IMR-90 (cell line): ENCODE measurements around the gene CITED4. TPM values are rescaled to one million over a fixed set of nuclear protein-coding genes. Genes with fewer than 3 reads are reported as not detected.

Experiments used
- ATAC-seq: fragments of 200-7000 bp; cut with Tn5 transposase; 2 replicates; pipeline ENCODE4 v1.9.1; 2020; ENCODE audit warnings: low read depth, mild to moderate bottlenecking, moderate library complexity
- BruUV-seq: library from RNA; stranded (reverse); fragments of 400-500 nt; replicated peaks from 2 replicates; lab custom pipeline; 2021; lab: Mats Ljungman, UMichigan
- CTCF ChIA-PET: fragments of 300-600 bp; formaldehyde crosslinking; extraction: SDS; loops from one replicate; lab custom pipeline; 2021; ENCODE audit warnings: antibody characterized with exemption; lab: Yijun Ruan, JAX
- POLR2A ChIA-PET: fragments of 300-600 bp; sonication (Branson Sonifier 250); formaldehyde crosslinking; loops from one replicate; lab custom pipeline; 2022; ENCODE audit warnings: antibody characterized with exemption; ENCODE audit not compliant: unreplicated experiment; lab: Charles Lee
- DNase-seq: peaks from one replicate; pipeline ENCODE4 v3.0.0; 2013
- H2AFZ ChIP-seq: replicated peaks from 2 replicates; pipeline ENCODE3; 2013; ENCODE audit warnings: low read length, mild to moderate bottlenecking; ENCODE audit not compliant: poor library complexity
- H2AK5ac ChIP-seq: 2 replicates; pipeline ENCODE4 v1.6.1; 2013; ENCODE audit warnings: low read depth, low read length, inconsistent platforms
- H2AK9ac ChIP-seq: replicated peaks from 2 replicates; pipeline ENCODE3; 2013; ENCODE audit warnings: mild to moderate bottlenecking, low read depth, low read length, moderate library complexity; ENCODE audit not compliant: poor library complexity
- H2BK120ac ChIP-seq: 2 replicates; pipeline ENCODE4 v1.6.1; 2013; ENCODE audit warnings: low read depth, low read length, inconsistent platforms
- H2BK15ac ChIP-seq: 3 replicates; pipeline ENCODE4 v1.6.1; 2013; ENCODE audit warnings: low read depth, low read length, inconsistent platforms
- H2BK20ac ChIP-seq: 2 replicates; pipeline ENCODE4 v1.6.1; 2013; ENCODE audit warnings: low read depth, mild to moderate bottlenecking, inconsistent platforms, low read length, moderate library complexity
- H2BK5ac ChIP-seq: 2 replicates; pipeline ENCODE4 v1.6.1; 2013; ENCODE audit warnings: mild to moderate bottlenecking, low read depth, low read length, inconsistent platforms; ENCODE audit not compliant: poor library complexity, severe bottlenecking
- H3K14ac ChIP-seq: replicated peaks from 2 replicates; pipeline ENCODE4 v1.6.1; 2013; ENCODE audit warnings: low read depth, low read length, inconsistent platforms
- H3K18ac ChIP-seq: 2 replicates; pipeline ENCODE4 v1.6.1; 2013; ENCODE audit warnings: low read depth, low read length, control low read depth
- H3K23ac ChIP-seq: 2 replicates; pipeline ENCODE4 v1.6.1; 2013; ENCODE audit warnings: low read depth, low read length, inconsistent platforms
- H3K27ac ChIP-seq: 2 replicates; pipeline ENCODE4 v1.5.1; 2013; ENCODE audit warnings: mild to moderate bottlenecking, control low read depth, low read length; ENCODE audit not compliant: insufficient read depth
- H3K27me3 ChIP-seq: 2 replicates; pipeline ENCODE4 v1.6.1; 2013; ENCODE audit warnings: low read length; ENCODE audit not compliant: control insufficient read depth, insufficient read depth
- H3K36me3 ChIP-seq: 2 replicates; pipeline ENCODE4 v1.6.1; 2013; ENCODE audit warnings: low read length, mixed read lengths; ENCODE audit not compliant: control insufficient read depth, insufficient read depth
- H3K4ac ChIP-seq: 2 replicates; pipeline ENCODE4 v1.6.1; 2013; ENCODE audit warnings: low read depth, low read length, inconsistent platforms
- H3K4me1 ChIP-seq: 2 replicates; pipeline ENCODE4 v1.6.1; 2013; ENCODE audit warnings: low read length, mixed read lengths; ENCODE audit not compliant: control insufficient read depth, insufficient read depth
- H3K4me2 ChIP-seq: 2 replicates; pipeline ENCODE4 v1.6.1; 2013; ENCODE audit warnings: low read depth, mild to moderate bottlenecking, control low read depth, low read length, moderate library complexity
- H3K4me3 ChIP-seq: 2 replicates; pipeline ENCODE4 v1.5.1; 2013; ENCODE audit warnings: low read depth, mild to moderate bottlenecking, control low read depth, low read length, moderate library complexity; ENCODE audit not compliant: insufficient read depth
- H3K56ac ChIP-seq: 2 replicates; pipeline ENCODE4 v1.6.1; 2013; ENCODE audit warnings: low read length, inconsistent platforms; ENCODE audit not compliant: insufficient read depth; ENCODE audit errors: extremely low read depth
- H3K79me1 ChIP-seq, 2 experiments: 2 replicates each; pipeline ENCODE4 v1.6.1; 2013; ENCODE audit warnings: low read length in 2 of 2, inconsistent platforms in 1 of 2, low read depth in 1 of 2
- H3K9ac ChIP-seq: 2 replicates; pipeline ENCODE4 v1.6.1; 2013; ENCODE audit warnings: low read depth, low read length, control low read depth
- H3K9me1 ChIP-seq: 2 replicates; pipeline ENCODE4 v1.6.1; 2013; ENCODE audit warnings: low read length, inconsistent platforms; ENCODE audit not compliant: insufficient read depth
- H3K9me3 ChIP-seq: 2 replicates; pipeline ENCODE4 v1.6.1; 2013; ENCODE audit warnings: low read length; ENCODE audit not compliant: control insufficient read depth, insufficient read depth
- H4K20me1 ChIP-seq: 2 replicates; pipeline ENCODE4 v1.6.1; 2013; ENCODE audit warnings: low read length, inconsistent platforms; ENCODE audit not compliant: insufficient read depth
- H4K5ac ChIP-seq: 2 replicates; pipeline ENCODE4 v1.6.1; 2013; ENCODE audit warnings: mild to moderate bottlenecking, low read depth, low read length, control low read depth
- H4K8ac ChIP-seq, 2 experiments: 2 replicates each; pipeline ENCODE4 v1.6.1; 2013; ENCODE audit warnings: low read depth in 2 of 2, low read length in 2 of 2, control low read depth in 1 of 2, inconsistent platforms in 1 of 2
- H4K91ac ChIP-seq: 2 replicates; pipeline ENCODE4 v1.6.1; 2013; ENCODE audit warnings: low read depth, low read length, inconsistent platforms; ENCODE audit not compliant: insufficient read depth
- BHLHE40 ChIP-seq: fragments of 150-350 bp; IDR thresholded peaks from 2 replicates; pipeline ENCODE4 v1.6.1; 2016; ENCODE audit warnings: mild to moderate bottlenecking, low read depth, low read length
- CHD1 ChIP-seq: IDR thresholded peaks from 2 replicates; pipeline ENCODE4 v1.6.1; 2012; ENCODE audit warnings: low read depth, low read length, improper control_type of control experiment
- CTCF ChIP-seq: conservative IDR thresholded peaks from 2 replicates; pipeline ENCODE4 v1.5.1; 2012; ENCODE audit warnings: mild to moderate bottlenecking, low read depth, low read length, improper control_type of control experiment
- ELK1 ChIP-seq: fragments of 150-350 bp; IDR thresholded peaks from 2 replicates; pipeline ENCODE4 v1.6.1; 2016; ENCODE audit warnings: low read depth, mild to moderate bottlenecking, low read length, moderate library complexity, borderline replicate concordance
- MXI1 ChIP-seq: IDR thresholded peaks from 2 replicates; pipeline ENCODE4 v1.6.1; 2012; ENCODE audit warnings: low read depth, mild to moderate bottlenecking, low read length, moderate library complexity, borderline replicate concordance
- POLR2A ChIP-seq: IDR thresholded peaks from 2 replicates; pipeline ENCODE4 v1.6.1; 2012; ENCODE audit warnings: mild to moderate bottlenecking, low read depth, low read length
- SMC3 ChIP-seq: fragments of 150-350 bp; IDR thresholded peaks from 2 replicates; pipeline ENCODE4 v1.6.1; 2016; ENCODE audit warnings: low read depth, mild to moderate bottlenecking, antibody characterized with exemption, low read length, moderate library complexity
- USF2 ChIP-seq: fragments of 150-350 bp; IDR thresholded peaks from 2 replicates; pipeline ENCODE4 v1.6.1; 2017; ENCODE audit warnings: mild to moderate bottlenecking, antibody characterized with exemption, low read length, low read depth
- WGBS, 2 experiments: methylation state at CpG; one replicate each; pipeline versions ENCODE4 v1.1.5 to v1.1.7; 2013; ENCODE audit warnings: missing lambda C conversion rate in 2 of 2; ENCODE audit not compliant: insufficient read length in 1 of 2; ENCODE audit errors: extremely low coverage in 2 of 2; 5-methylcytosine and 5-hydroxymethylcytosine counted together
- dilution Hi-C: fragments of 300-500 bp; cut with HindIII; formaldehyde crosslinking; loops from one replicate; pipeline ENCODE4 v1.14.3; 2018; ENCODE audit warnings: low sequenced_read_pairs; ENCODE audit not compliant: unreplicated experiment
- in situ Hi-C: fragments of 300-500 bp; cut with MboI; formaldehyde crosslinking; loops from 3 replicates; pipeline ENCODE4 v1.14.3; 2019; ENCODE audit warnings: low sequenced_read_pairs, inconsistent platforms, mixed read lengths
- intact Hi-C: fragments of 100-400 bp; cut with micrococcal nuclease; formaldehyde crosslinking; loops from 2 replicates; pipeline ENCODE4 v1.10.0; 2022
- polyA plus RNA-seq, 3 experiments: library from polyadenylated mRNA; depleted of rRNA; stranded (reverse); fragments of >200 nt; gene quantifications; 2 replicates each; pipeline ENCODE4 v1.2.3, GENCODE V29; 2012; ENCODE audit warnings: low replicate concordance in 1 of 3
- total RNA-seq: library from RNA; depleted of rRNA; stranded (reverse); fragments of >200 nt; gene quantifications from 2 replicates; pipeline ENCODE4 v1.2.3, GENCODE V29; 2012

Gene CITED4
- total and polyA plus RNA-seq, 2 of the 4 experiments (the other 2 are of a cell fraction) = under 0.01 to 1.6 TPM

- H3K23ac ChIP-seq = no peak overlapping the region
- no peak overlapping the region for H4K5ac ChIP-seq
- peak overlapping the region; percentile 99; the same call in 1 of the 2 replicates for H3K4ac ChIP-seq
- H3K27me3 ChIP-seq = peaks cover under 1% of the 10 kb centered on the region; the same call in 1 of the 2 replicates
- no peak overlapping the region for H3K56ac ChIP-seq
- H3K79me1 ChIP-seq = no peaks in the 10 kb centered on the region; a peak in 2 of 4 replicates
- no peak overlapping the region for H3K4me3 ChIP-seq
- CTCF ChIA-PET = no interaction called here
- in situ Hi-C loops = no loop called here
- H3K4me2 ChIP-seq = no peak overlapping the region
- H2AFZ ChIP-seq = no peak overlapping the region
- POLR2A ChIA-PET = no interaction called here
- no peak overlapping the region for H4K8ac ChIP-seq
- 0 out of 2 replicates have a peak overlapping the region, but pooled peaks have one; percentile 4 for H3K14ac ChIP-seq
- no peak overlapping the region for H4K91ac ChIP-seq
- H3K9ac ChIP-seq = no peak overlapping the region
- DNase-seq (no peak), ATAC-seq (no peak)
- peaks cover 11% of the 10 kb centered on the region for H3K4me1 ChIP-seq
- H3K27ac ChIP-seq = no peak overlapping the region
- H2BK15ac ChIP-seq = 0 out of 3 replicates have a peak overlapping the region, but pooled peaks have one; percentile 93
- H2AK9ac ChIP-seq = no peak overlapping the region
- H3K18ac ChIP-seq = no peak overlapping the region
- H4K20me1 ChIP-seq = no peaks in the 10 kb centered on the region
- peak overlapping the region; percentile 88; the same call in 1 of the 2 replicates for H2BK20ac ChIP-seq
- no peak for TF ChIP-seq ELK1
- no peak for TF ChIP-seq MXI1
- no peak for TF ChIP-seq USF2
- TF ChIP-seq SMC3 = no peak
- no peak for TF ChIP-seq CTCF
- no peak for TF ChIP-seq CHD1
- no peak for TF ChIP-seq BHLHE40
- no peak for TF ChIP-seq POLR2A
- peaks cover 4% of the 10 kb centered on the region; the same call in 1 of the 2 replicates for H3K9me3 ChIP-seq
- dilution Hi-C loops = no loop called here
- peaks cover 21% of the 10 kb centered on the region; the same call in 1 of the 2 replicates for H3K9me1 ChIP-seq
- no peak overlapping the region for H2BK5ac ChIP-seq
- peak overlapping the region; percentile 94 for H2AK5ac ChIP-seq
- 100% methylated on average over 2 of the region's 2 CpGs; no CpG with 5 or more reads in 1 of the 2 experiments for WGBS, 2 experiments
- peak overlapping the region; percentile 99; the same call in 1 of the 2 replicates for H2BK120ac ChIP-seq
- BruUV-seq = no TSS peak
- H3K36me3 ChIP-seq = no peaks in the 10 kb centered on the region
- intact Hi-C loops = no loop called here
Measured at GRCh38 chr1:40878906-40879305, 16.7 kb upstream of the CITED4 start.
